Measurements from ENCODE around the gene UCKL1.

- TF ChIP-seq EZH2phosphoT487 (conservative IDR thresholded peaks at IDR 0.05; ENCODE audit: low read length): no peak
- no peak for TF ChIP-seq CTCF (IDR thresholded peaks at IDR 0.05; ENCODE audit: insufficient read depth, low read length, poor library complexity, severe bottlenecking)
Observed at GRCh38 chr20:63951398-63952209, 4.6 kb downstream of the UCKL1 start.
